Endothelial cell of umbilical vein (primary cell): ENCODE results near the gene ARHGEF7.

Experiments
- CTCF ChIP-seq, 2 donors: IDR thresholded peaks; 1 replicate in 1 of 2; 2 replicates in 1 of 2; pipeline ENCODE4 v1.5.1; 2011; ENCODE audit warnings: low read length in 2 of 2, mild to moderate bottlenecking in 2 of 2, moderate library complexity in 2 of 2, control low read depth in 1 of 2, inconsistent platforms in 1 of 2, low read depth in 1 of 2; ENCODE audit not compliant: insufficient read depth in 1 of 2; ENCODE audit errors: extremely low read depth in 1 of 2
- EZH2 ChIP-seq: IDR thresholded peaks from 2 replicates; pipeline ENCODE4 v1.6.1; 2012; ENCODE audit warnings: borderline replicate concordance, low read depth, mild to moderate bottlenecking, moderate library complexity, low read length, inconsistent platforms; ENCODE audit not compliant: severe bottlenecking
- FOS ChIP-seq: IDR thresholded peaks from 2 replicates; pipeline ENCODE4 v1.6.1; 2011; ENCODE audit warnings: mild to moderate bottlenecking, low read length, moderate library complexity, borderline replicate concordance; ENCODE audit not compliant: insufficient read depth
- MAX ChIP-seq: IDR thresholded peaks from 2 replicates; pipeline ENCODE4 v1.6.1; 2011; ENCODE audit not compliant: insufficient read depth, insufficient read length
- MYC ChIP-seq: IDR thresholded peaks from one replicate; pipeline ENCODE4 v1.6.1; 2011; ENCODE audit warnings: mild to moderate bottlenecking, low read depth, low read length
- POLR2A ChIP-seq: IDR thresholded peaks from 2 replicates; pipeline ENCODE4 v1.6.1; 2012; ENCODE audit warnings: low read depth, mild to moderate bottlenecking, control low read depth, low read length
- POLR2AphosphoS5 ChIP-seq: IDR thresholded peaks from 2 replicates; pipeline ENCODE4 v1.6.1; 2012; ENCODE audit warnings: low read depth, mild to moderate bottlenecking, control low read depth, low read length, moderate library complexity; ENCODE audit not compliant: insufficient read depth

GRCh38 chr13:111122631-111123030, 7.5 kb downstream of the ARHGEF7 start:
- TF ChIP-seq CTCF (IDR thresholded peaks at IDR 0.05; ENCODE audit: extremely low read depth in 1 of 2, insufficient read depth in 1 of 2, low read depth in 1 of 2, low read length in 2 of 2) = no peak
- no peak for TF ChIP-seq POLR2A
- no peak for TF ChIP-seq MAX
- no peak for TF ChIP-seq FOS
- no peak for TF ChIP-seq POLR2AphosphoS5
- no peak for TF ChIP-seq MYC
- TF ChIP-seq EZH2 = no peak
